PC-3 (cell line): Measurements from ENCODE around the gene OR1D2. TPM values are rescaled to one million over a fixed set of nuclear protein-coding genes. Genes with fewer than 3 reads are reported as not detected.

ENCODE experiments used
- ATAC-seq: fragments of 200-7000 bp; cut with Tn5 transposase; 2 replicates; pipeline ENCODE4 v1.9.1; 2020; ENCODE audit warnings: mild to moderate bottlenecking, moderate library complexity
- BruUV-seq: library from RNA; stranded (reverse); fragments of 400-500 nt; replicated peaks from 2 replicates; lab custom pipeline; 2021; lab: Mats Ljungman, UMichigan
- CTCF ChIA-PET: fragments of 300-600 bp; sonication (Branson Sonifier 250); formaldehyde crosslinking; loops from one replicate; lab custom pipeline; 2022; ENCODE audit warnings: antibody characterized with exemption; lab: Charles Lee
- POLR2A ChIA-PET: fragments of 300-600 bp; sonication (Branson Sonifier 250); formaldehyde crosslinking; loops from one replicate; lab custom pipeline; 2022; ENCODE audit warnings: antibody characterized with exemption; ENCODE audit not compliant: unreplicated experiment; lab: Charles Lee
- DNase-seq: peaks from one replicate; pipeline ENCODE4 v3.0.0-alpha.2; 2015
- H2AFZ ChIP-seq: fragments of 300-600 bp; sonication (generic); 2 replicates; pipeline ENCODE4 v1.6.0; 2016; ENCODE audit warnings: antibody characterized with exemption, low read length
- H3F3A ChIP-seq: fragments of 300-600 bp; sonication (generic); one replicate; pipeline ENCODE4 v1.6.0; 2017; ENCODE audit warnings: antibody characterized with exemption, low read length, control low read depth, mild to moderate bottlenecking; ENCODE audit not compliant: unreplicated experiment
- H3K27ac ChIP-seq: fragments of 300-600 bp; sonication (generic); 2 replicates; pipeline ENCODE4 v1.5.1; 2016; ENCODE audit warnings: mild to moderate bottlenecking, low read length
- H3K27me3 ChIP-seq: fragments of 300-600 bp; sonication (generic); 2 replicates; pipeline ENCODE4 v1.6.1; 2016; ENCODE audit warnings: low read length, mixed read lengths
- H3K36me3 ChIP-seq: fragments of 300-600 bp; sonication (generic); 2 replicates; pipeline ENCODE4 v1.6.1; 2016; ENCODE audit warnings: low read depth, mixed run types, low read length, mixed read lengths
- H3K4me1 ChIP-seq: fragments of 300-600 bp; sonication (generic); 2 replicates; pipeline ENCODE4 v1.5.1; 2016; ENCODE audit warnings: low read length; ENCODE audit not compliant: insufficient read depth
- H3K4me2 ChIP-seq: fragments of 300-600 bp; sonication (generic); 2 replicates; pipeline ENCODE4 v1.6.0; 2016; ENCODE audit warnings: low read length
- H3K4me3 ChIP-seq: fragments of 300-600 bp; sonication (generic); 2 replicates; pipeline ENCODE4 v1.5.1; 2016; ENCODE audit warnings: mild to moderate bottlenecking, low read length, mixed read lengths
- H3K79me2 ChIP-seq: fragments of 300-600 bp; sonication (generic); 2 replicates; pipeline ENCODE4 v1.6.1; 2017; ENCODE audit warnings: low read length, mixed read lengths
- H3K9ac ChIP-seq: fragments of 300-600 bp; sonication (generic); 2 replicates; pipeline ENCODE4 v1.6.0; 2016; ENCODE audit warnings: mild to moderate bottlenecking, low read length
- H3K9me2 ChIP-seq: fragments of 300-600 bp; sonication (generic); replicated peaks from 2 replicates; pipeline ENCODE4 v1.6.1; 2016; ENCODE audit warnings: mixed run types, low read length, mixed read lengths
- H3K9me3 ChIP-seq: fragments of 300-600 bp; sonication (generic); 2 replicates; pipeline ENCODE4 v1.6.1; 2016; ENCODE audit warnings: low read length, mixed read lengths
- H4K20me1 ChIP-seq: fragments of 300-600 bp; sonication (generic); 2 replicates; pipeline ENCODE4 v1.6.1; 2016; ENCODE audit warnings: low read length, mixed read lengths
- EZH2 ChIP-seq: fragments of 300-600 bp; sonication (generic); IDR thresholded peaks from one replicate; pipeline ENCODE4 v1.6.1; 2017; ENCODE audit warnings: antibody characterized with exemption, mild to moderate bottlenecking, low read length; ENCODE audit not compliant: unreplicated experiment
- EZH2phosphoT487 ChIP-seq: fragments of 300-600 bp; sonication (generic); IDR thresholded peaks from 2 replicates; pipeline ENCODE4 v1.6.1; 2018; ENCODE audit warnings: mild to moderate bottlenecking, antibody characterized with exemption, low read length, borderline replicate concordance
- intact Hi-C: fragments of 100-400 bp; cut with micrococcal nuclease; formaldehyde crosslinking; loops from 2 replicates; pipeline ENCODE4 v1.9.0; 2023
- total RNA-seq: library from RNA; depleted of rRNA; stranded (reverse); fragments of >200 nt; gene quantifications from 2 replicates; pipeline ENCODE4 v1.2.3, GENCODE V29; 2014; rRNA removed
- TF ChIP-seq, protein P1 (sequence below): fragments of 300-600 bp; sonication (generic); conservative IDR thresholded peaks from 2 replicates; pipeline ENCODE4 v1.5.1; 2017; ENCODE audit warnings: antibody characterized with exemption, low read depth, mild to moderate bottlenecking, low read length

OR1D2 gene
- total RNA-seq, 1 experiment from 2014 or later: not detected

DNA sequence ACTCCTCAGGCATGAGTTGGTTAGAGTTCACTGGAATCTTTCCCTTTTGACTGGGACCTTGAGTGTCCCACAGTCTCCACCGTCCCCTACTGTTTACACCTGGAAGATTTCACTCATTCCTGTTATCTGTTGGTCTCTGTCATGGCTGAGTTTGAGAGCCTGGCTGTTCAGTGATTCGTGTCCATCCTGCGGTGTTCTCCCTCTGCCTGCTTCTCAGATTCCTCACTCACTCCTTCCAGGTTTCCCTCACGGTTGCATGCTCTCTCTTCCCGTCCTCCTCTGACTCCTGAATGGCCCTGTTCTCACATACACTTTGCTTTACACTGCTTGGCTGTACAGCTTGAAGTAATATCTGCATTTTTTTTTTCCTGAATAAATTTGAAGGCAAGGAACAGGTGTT lies 65.3 kb downstream of the OR1D2 start:
- Histone ChIP-seq H3K36me3 (no peaks in the 10 kb centered on the region), H2AFZ (no peak overlapping the region), H3K9me3 (no peaks in the 10 kb centered on the region), H3K9ac (no peak overlapping the region), H3K9me2 (no peaks in the 10 kb centered on the region), H3K4me2 (no peak overlapping the region), H3K27me3 (no peaks in the 10 kb centered on the region), H3F3A (no peaks in the 10 kb centered on the region), H3K79me2 (no peaks in the 10 kb centered on the region), H3K4me3 (no peak overlapping the region), H3K27ac (no peak overlapping the region), H3K4me1 (no peaks in the 10 kb centered on the region), H4K20me1 (no peaks in the 10 kb centered on the region)
- TF ChIP-seq, protein P1, sequence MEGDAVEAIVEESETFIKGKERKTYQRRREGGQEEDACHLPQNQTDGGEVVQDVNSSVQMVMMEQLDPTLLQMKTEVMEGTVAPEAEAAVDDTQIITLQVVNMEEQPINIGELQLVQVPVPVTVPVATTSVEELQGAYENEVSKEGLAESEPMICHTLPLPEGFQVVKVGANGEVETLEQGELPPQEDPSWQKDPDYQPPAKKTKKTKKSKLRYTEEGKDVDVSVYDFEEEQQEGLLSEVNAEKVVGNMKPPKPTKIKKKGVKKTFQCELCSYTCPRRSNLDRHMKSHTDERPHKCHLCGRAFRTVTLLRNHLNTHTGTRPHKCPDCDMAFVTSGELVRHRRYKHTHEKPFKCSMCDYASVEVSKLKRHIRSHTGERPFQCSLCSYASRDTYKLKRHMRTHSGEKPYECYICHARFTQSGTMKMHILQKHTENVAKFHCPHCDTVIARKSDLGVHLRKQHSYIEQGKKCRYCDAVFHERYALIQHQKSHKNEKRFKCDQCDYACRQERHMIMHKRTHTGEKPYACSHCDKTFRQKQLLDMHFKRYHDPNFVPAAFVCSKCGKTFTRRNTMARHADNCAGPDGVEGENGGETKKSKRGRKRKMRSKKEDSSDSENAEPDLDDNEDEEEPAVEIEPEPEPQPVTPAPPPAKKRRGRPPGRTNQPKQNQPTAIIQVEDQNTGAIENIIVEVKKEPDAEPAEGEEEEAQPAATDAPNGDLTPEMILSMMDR: no peak
- TF ChIP-seq EZH2phosphoT487: no peak
- no peak for TF ChIP-seq EZH2
- POLR2A ChIA-PET: no interaction called here
- DNase-seq (no peak), ATAC-seq (no peak)
- CTCF ChIA-PET: no interaction called here
- BruUV-seq: no TSS peak
- intact Hi-C loops: no loop called here

Other genes with a start within 250 kb of the OR1D2 start
- not detected in 2 replicates for gene OR1D5, start 40.8 kb downstream of the OR1D2 start, total RNA-seq
- not detected in 2 replicates for gene OR1G1, start 23.1 kb upstream of the OR1D2 start, total RNA-seq
- gene OR1A2, start 93.1 kb upstream of the OR1D2 start, total RNA-seq: not detected in 2 replicates
- not detected in 2 replicates for gene OR1A1, start 103.2 kb upstream of the OR1D2 start, total RNA-seq
- gene OR3A1, start 193.9 kb upstream of the OR1D2 start, total RNA-seq: not detected in 2 replicates